ENCODE measurements around the gene TOE1. TPM values are rescaled to one million over a fixed set of nuclear protein-coding genes. Genes with fewer than 3 reads are reported as not detected.

Gene TOE1
- total and polyA plus RNA-seq, 2 donors (not counting 1 experiment from before 2014, with no cell fraction given) = 24.7 to 28.6 TPM

GRCh38 chr1:45331436-45332345 lies 8.3 kb upstream of the TOE1 start:
- intact Hi-C loops (cut with micrococcal nuclease) = no loop called here
- no peak for ATAC-seq (ENCODE audit: low read depth)
- H3K27ac Mint-ChIP-seq = no peak overlapping the region
- Histone ChIP-seq H3K4me3 (ENCODE audit: control extremely low read depth in 1 of 5, extremely low read depth in 1 of 5, insufficient read depth in 1 of 5, low read depth in 2 of 5, low read length in 4 of 5) (no peak overlapping the region), H3K4me1 (ENCODE audit: control insufficient read depth in 2 of 2, insufficient read depth in 2 of 2, low read length in 2 of 2) (peaks cover 4 to 13% of the 10 kb centered on the region in 2 donors), H3K36me3 (replicated peaks in 1 of 2; ENCODE audit: control extremely low read depth in 1 of 2, control insufficient read depth in 1 of 2, extremely low read depth in 1 of 2, insufficient read depth in 2 of 2, low read length in 1 of 2) (peaks cover 0 to 37% of the 10 kb centered on the region in 2 experiments), H4K20me1 (ENCODE audit: control insufficient read depth, insufficient read depth, low read length, poor library complexity, severe bottlenecking) (no peaks in the 10 kb centered on the region), H3K79me2 (ENCODE audit: control insufficient read depth, insufficient read depth, low read length) (no peaks in the 10 kb centered on the region), H2AFZ (ENCODE audit: insufficient read depth, low read depth, low read length, poor library complexity, severe bottlenecking) (no peak overlapping the region), H3K27ac (ENCODE audit: low read length in 2 of 2) (no peak overlapping the region), H3K4me2 (replicated peaks; ENCODE audit: low read depth, low read length, poor library complexity, severe bottlenecking) (no peak overlapping the region), H3K9me3 (ENCODE audit: control extremely low read depth in 1 of 3, control insufficient read depth in 2 of 3, insufficient read depth in 1 of 3, low read length in 2 of 3) (no peaks in the 10 kb centered on the region), H3K9ac (ENCODE audit: low read length) (no peak overlapping the region), H3K27me3 (replicated peaks in 1 of 4; ENCODE audit: control extremely low read depth in 1 of 4, control insufficient read depth in 3 of 4, insufficient read depth in 4 of 4, low read length in 3 of 4) (peaks cover 0 to 5% (median 2%) of the 10 kb centered on the region in 4 experiments)
- H3K27me3 Mint-ChIP-seq = no peaks in the 10 kb centered on the region
- ChIA-PET POLR2A (no interaction called here), CTCF (no interaction called here)
- H3K4me3 Mint-ChIP-seq = no peak overlapping the region
- DNase-seq = no peak
- H3K4me1 Mint-ChIP-seq = peaks cover 12% of the 10 kb centered on the region
- H3K9me3 Mint-ChIP-seq (ENCODE audit: insufficient read depth) = no peaks in the 10 kb centered on the region
- no peak for TF ChIP-seq CTCF (IDR thresholded peaks at IDR 0.05)
- no peak for TF ChIP-seq EZH2 (IDR thresholded peaks at IDR 0.05; ENCODE audit: borderline replicate concordance, insufficient read depth, low read depth, low read length, poor library complexity, severe bottlenecking)
- 97% methylated on average over 18 of the region's 18 CpGs for WGBS (ENCODE audit: insufficient coverage)

GRCh38 chr1:45332346-45332720 lies 7.6 kb upstream of the TOE1 start:
- Histone ChIP-seq H3K4me2 (replicated peaks; ENCODE audit: low read depth, low read length, poor library complexity, severe bottlenecking) (no peak overlapping the region), H4K20me1 (ENCODE audit: control insufficient read depth, insufficient read depth, low read length, poor library complexity, severe bottlenecking) (no peaks in the 10 kb centered on the region), H3K27me3 (replicated peaks in 1 of 4; ENCODE audit: control extremely low read depth in 1 of 4, control insufficient read depth in 3 of 4, insufficient read depth in 4 of 4, low read length in 3 of 4) (peaks cover 0 to 4% (median 1%) of the 10 kb centered on the region in 4 experiments), H3K79me2 (ENCODE audit: control insufficient read depth, insufficient read depth, low read length) (no peaks in the 10 kb centered on the region), H3K27ac (ENCODE audit: low read length in 2 of 2) (no peak overlapping the region), H3K36me3 (replicated peaks in 1 of 2; ENCODE audit: control extremely low read depth in 1 of 2, control insufficient read depth in 1 of 2, extremely low read depth in 1 of 2, insufficient read depth in 2 of 2, low read length in 1 of 2) (peaks cover 0 to 37% of the 10 kb centered on the region in 2 experiments), H3K4me3 (ENCODE audit: control extremely low read depth in 1 of 5, extremely low read depth in 1 of 5, insufficient read depth in 1 of 5, low read depth in 2 of 5, low read length in 4 of 5) (no peak overlapping the region), H3K9ac (ENCODE audit: low read length) (no peak overlapping the region), H3K4me1 (ENCODE audit: control insufficient read depth in 2 of 2, insufficient read depth in 2 of 2, low read length in 2 of 2) (peaks cover under 1 to 7% of the 10 kb centered on the region in 2 donors), H3K9me3 (ENCODE audit: control extremely low read depth in 1 of 3, control insufficient read depth in 2 of 3, insufficient read depth in 1 of 3, low read length in 2 of 3) (no peaks in the 10 kb centered on the region), H2AFZ (ENCODE audit: insufficient read depth, low read depth, low read length, poor library complexity, severe bottlenecking) (no peak overlapping the region)
- DNase-seq = no peak
- no peak for ATAC-seq (ENCODE audit: low read depth)
- Mint-ChIP-seq H3K4me3 (no peak overlapping the region), H3K27me3 (no peaks in the 10 kb centered on the region), H3K9me3 (ENCODE audit: insufficient read depth) (no peaks in the 10 kb centered on the region), H3K27ac (no peak overlapping the region), H3K4me1 (peaks cover 10% of the 10 kb centered on the region)
- ChIA-PET POLR2A (interaction anchor here (0.6 kb wide), 1 partner anchor 31 kb away, joined by 3 read pairs; no protein-coding TSS in a partner anchor), CTCF (no interaction called here)
- 98% methylated on average over 10 of the region's 10 CpGs for WGBS (ENCODE audit: insufficient coverage)
- no peak for TF ChIP-seq CTCF (IDR thresholded peaks at IDR 0.05)
- TF ChIP-seq EZH2 (IDR thresholded peaks at IDR 0.05; ENCODE audit: borderline replicate concordance, insufficient read depth, low read depth, low read length, poor library complexity, severe bottlenecking) = no peak
- intact Hi-C loops (cut with micrococcal nuclease) = no loop called here
